GM21381 (cell line): ENCODE data around the gene FBRSL1.

Source experiments
- ATAC-seq: cut with Tn5 transposase; IDR thresholded peaks from one replicate; pipeline ENCODE4 v1.9.1; 2021; ENCODE audit warnings: mild to moderate bottlenecking, moderate library complexity; ENCODE audit not compliant: unreplicated experiment

The FBRSL1 gene

GRCh38 chr12:132554845-132555630, 65.1 kb downstream of the FBRSL1 start:
- no peak for ATAC-seq

GRCh38 chr12:132555686-132556085, 65.7 kb downstream of the FBRSL1 start:
- no peak for ATAC-seq

- no peak for ATAC-seq
Measured at GRCh38 chr12:132556216-132556615, 66.3 kb downstream of the FBRSL1 start.

GRCh38 chr12:132556801-132557200, 66.8 kb downstream of the FBRSL1 start:
- ATAC-seq: no peak

GRCh38 chr12:132557291-132558015, 67.5 kb downstream of the FBRSL1 start:
- ATAC-seq: no peak

GRCh38 chr12:132558042-132558856, 68.3 kb downstream of the FBRSL1 start:
- no peak for ATAC-seq

- ATAC-seq: no peak
Measured at GRCh38 chr12:132558861-132559623, 69.1 kb downstream of the FBRSL1 start.

GRCh38 chr12:132559652-132560363, 69.9 kb downstream of the FBRSL1 start:
- no peak for ATAC-seq

- ATAC-seq: no peak
Measured at GRCh38 chr12:132560364-132560613, 70.3 kb downstream of the FBRSL1 start.

- ATAC-seq: no peak
Measured at GRCh38 chr12:132560614-132561426, 70.9 kb downstream of the FBRSL1 start.
